ENCODE results near the gene TNRC6A.

DNA sequence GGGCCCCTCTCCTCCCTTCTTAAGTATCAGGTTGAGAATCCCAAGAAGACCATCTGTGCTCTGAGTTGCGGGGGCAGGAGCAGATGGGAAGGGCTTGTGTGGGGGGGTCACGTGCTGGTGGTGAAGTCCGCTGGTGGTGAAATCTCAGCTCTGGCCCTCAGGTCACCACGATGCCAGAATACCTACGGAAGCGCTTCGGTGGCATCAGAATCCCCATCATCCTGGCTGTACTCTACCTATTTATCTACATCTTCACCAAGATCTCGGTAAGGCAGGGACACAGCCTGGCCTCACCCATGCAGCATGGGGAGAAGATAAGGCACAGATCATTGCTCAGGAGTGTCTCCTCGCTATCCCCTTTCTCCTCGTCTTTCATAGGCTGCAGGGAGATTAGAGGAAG lies 146.0 kb downstream of the TNRC6A start:
- no peak for TF ChIP-seq GATA2 (IDR thresholded peaks at IDR 0.05; ENCODE audit: low read depth, low read length)
- TF ChIP-seq GATA3 (IDR thresholded peaks at IDR 0.05; ENCODE audit: low read depth, low read length), result no peak
